BLaER1 (cell line): ENCODE measurements around the gene SLC34A2.

ENCODE experiments used
- H3K27ac ChIP-seq: shearing (Covaris generic); formaldehyde crosslinking; 2 replicates; pipeline ENCODE4 v1.8.1; 2022
- H3K27me3 ChIP-seq: shearing (Covaris generic); formaldehyde crosslinking; 2 replicates; pipeline ENCODE4 v1.8.1; 2022
- H3K36me3 ChIP-seq: shearing (Covaris generic); formaldehyde crosslinking; 2 replicates; pipeline ENCODE4 v1.8.1; 2022
- H3K4me1 ChIP-seq: shearing (Covaris generic); formaldehyde crosslinking; 2 replicates; pipeline ENCODE4 v1.8.1; 2022
- H3K4me2 ChIP-seq: shearing (Covaris generic); formaldehyde crosslinking; 2 replicates; pipeline ENCODE4 v1.8.1; 2022
- H3K4me3 ChIP-seq: shearing (Covaris generic); formaldehyde crosslinking; 2 replicates; pipeline ENCODE4 v1.8.1; 2022
- H3K9ac ChIP-seq: shearing (Covaris generic); formaldehyde crosslinking; 2 replicates; pipeline ENCODE4 v1.8.1; 2022
- H3K9me3 ChIP-seq: shearing (Covaris generic); formaldehyde crosslinking; 2 replicates; pipeline ENCODE4 v1.8.1; 2022
- H4K20me1 ChIP-seq: shearing (Covaris generic); formaldehyde crosslinking; 2 replicates; pipeline ENCODE4 v1.8.1; 2022
- Cebpa-rat ChIP-seq: shearing (Covaris generic); IDR thresholded peaks from 2 replicates; pipeline ENCODE4 v1.8.1; 2022

The SLC34A2 gene

DNA sequence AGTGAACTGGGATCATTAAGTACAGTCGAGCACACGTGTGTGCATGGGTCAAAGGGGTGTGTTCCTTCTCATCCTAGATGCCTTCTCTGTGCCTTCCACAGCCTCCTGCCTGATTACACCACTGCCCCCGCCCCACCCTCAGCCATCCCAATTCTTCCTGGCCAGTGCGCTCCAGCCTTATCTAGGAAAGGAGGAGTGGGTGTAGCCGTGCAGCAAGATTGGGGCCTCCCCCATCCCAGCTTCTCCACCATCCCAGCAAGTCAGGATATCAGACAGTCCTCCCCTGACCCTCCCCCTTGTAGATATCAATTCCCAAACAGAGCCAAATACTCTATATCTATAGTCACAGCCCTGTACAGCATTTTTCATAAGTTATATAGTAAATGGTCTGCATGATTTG, 22.3 kb downstream of the SLC34A2 start:
- no peak for TF ChIP-seq Cebpa-rat
- no peak overlapping the region for H3K9ac ChIP-seq

GRCh38 chr4:25687773-25688172, 32.1 kb downstream of the SLC34A2 start:
- Histone ChIP-seq H3K27ac (no peak overlapping the region), H3K9ac (no peak overlapping the region), H3K4me2 (no peak overlapping the region), H3K4me1 (no peaks in the 10 kb centered on the region), H3K36me3 (no peaks in the 10 kb centered on the region), H3K9me3 (peaks cover 27% of the 10 kb centered on the region), H4K20me1 (no peaks in the 10 kb centered on the region), H3K4me3 (no peak overlapping the region), H3K27me3 (no peaks in the 10 kb centered on the region)
- TF ChIP-seq Cebpa-rat: no peak

More for the DNA sequence above, 22.3 kb downstream of the SLC34A2 start:
- Histone ChIP-seq H3K27ac (no peak overlapping the region), H3K9me3 (no peaks in the 10 kb centered on the region), H3K4me1 (no peaks in the 10 kb centered on the region), H3K4me2 (no peak overlapping the region), H3K27me3 (no peaks in the 10 kb centered on the region), H3K36me3 (no peaks in the 10 kb centered on the region), H4K20me1 (no peaks in the 10 kb centered on the region), H3K4me3 (no peak overlapping the region)

- H3K36me3 ChIP-seq: no peaks in the 10 kb centered on the region
- peaks cover 23% of the 10 kb centered on the region for H3K9me3 ChIP-seq
- H3K4me3 ChIP-seq: no peak overlapping the region
- H3K4me2 ChIP-seq: peak overlapping the region; percentile 17; the same call in 1 of the 2 replicates
- TF ChIP-seq Cebpa-rat: no peak
- H3K27me3 ChIP-seq: no peaks in the 10 kb centered on the region
- no peak overlapping the region for H3K9ac ChIP-seq
- H3K4me1 ChIP-seq: peaks cover 7% of the 10 kb centered on the region
- no peaks in the 10 kb centered on the region for H4K20me1 ChIP-seq
- no peak overlapping the region for H3K27ac ChIP-seq
These were observed 38.8 kb downstream of the SLC34A2 start for GRCh38 chr4:25694466-25694865.

DNA sequence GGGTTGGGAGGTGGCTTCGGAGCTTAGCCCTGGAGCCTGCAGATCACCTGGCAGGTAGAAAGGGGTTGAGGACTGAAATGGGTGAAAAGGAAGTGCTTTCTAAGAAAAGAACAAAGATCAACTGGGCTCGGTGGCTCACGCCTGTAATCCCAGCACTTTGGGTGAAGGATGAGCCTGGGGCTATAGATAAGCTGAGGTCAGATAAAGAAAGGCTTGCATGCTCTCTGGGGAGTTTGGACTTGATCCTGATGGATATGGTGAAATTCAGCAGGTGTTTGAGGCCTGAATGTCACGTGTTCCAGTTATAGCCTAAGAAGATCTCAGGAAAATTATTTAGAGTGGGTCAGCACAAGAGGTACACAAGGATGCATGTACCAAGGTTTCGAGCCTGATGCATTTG, 40.8 kb downstream of the SLC34A2 start:
- Histone ChIP-seq H3K9ac (no peak overlapping the region), H4K20me1 (no peaks in the 10 kb centered on the region), H3K9me3 (peaks cover 11% of the 10 kb centered on the region), H3K4me2 (no peak overlapping the region), H3K36me3 (no peaks in the 10 kb centered on the region), H3K27ac (no peak overlapping the region), H3K4me3 (no peak overlapping the region), H3K4me1 (peaks cover 7% of the 10 kb centered on the region), H3K27me3 (no peaks in the 10 kb centered on the region)
- TF ChIP-seq Cebpa-rat: no peak

GRCh38 chr4:25697516-25697915, 41.9 kb downstream of the SLC34A2 start:
- H3K4me2 ChIP-seq: no peak overlapping the region
- H3K36me3 ChIP-seq: no peaks in the 10 kb centered on the region
- H3K27ac ChIP-seq: no peak overlapping the region
- H4K20me1 ChIP-seq: no peaks in the 10 kb centered on the region
- no peaks in the 10 kb centered on the region for H3K27me3 ChIP-seq
- peaks cover 7% of the 10 kb centered on the region for H3K4me1 ChIP-seq
- no peak for TF ChIP-seq Cebpa-rat
- no peaks in the 10 kb centered on the region; the same call in 1 of the 2 replicates for H3K9me3 ChIP-seq
- H3K4me3 ChIP-seq: no peak overlapping the region
- H3K9ac ChIP-seq: no peak overlapping the region

DNA sequence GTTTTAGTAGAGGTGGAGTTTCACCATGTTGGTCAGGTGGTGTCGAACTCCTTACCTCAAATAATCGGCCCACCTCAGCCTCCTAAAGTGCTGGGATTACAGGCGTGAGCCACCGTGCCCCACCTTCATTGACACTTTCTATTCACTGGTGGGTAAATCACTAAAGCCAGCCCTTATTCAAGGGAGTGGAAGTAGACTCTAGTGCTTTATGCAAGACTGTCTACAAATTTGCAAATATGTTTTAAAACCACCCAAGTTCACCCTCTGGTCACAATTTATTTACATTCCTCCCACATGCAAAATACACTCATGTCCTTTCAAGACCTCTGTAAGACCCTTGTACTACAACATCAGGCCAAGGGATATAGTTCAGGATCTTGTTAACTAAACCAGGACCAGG, 45.0 kb downstream of the SLC34A2 start:
- TF ChIP-seq Cebpa-rat: no peak
- H3K9me3 ChIP-seq: no peaks in the 10 kb centered on the region; the same call in 1 of the 2 replicates
- no peak overlapping the region for H3K4me3 ChIP-seq
- H4K20me1 ChIP-seq: no peaks in the 10 kb centered on the region
- no peak overlapping the region for H3K27ac ChIP-seq
- no peaks in the 10 kb centered on the region for H3K27me3 ChIP-seq
- H3K9ac ChIP-seq: no peak overlapping the region
- H3K4me1 ChIP-seq: no peaks in the 10 kb centered on the region
- no peaks in the 10 kb centered on the region for H3K36me3 ChIP-seq
- H3K4me2 ChIP-seq: no peak overlapping the region

- Histone ChIP-seq H4K20me1 (no peaks in the 10 kb centered on the region), H3K4me1 (no peaks in the 10 kb centered on the region), H3K9me3 (no peaks in the 10 kb centered on the region), H3K9ac (no peak overlapping the region), H3K36me3 (no peaks in the 10 kb centered on the region), H3K27me3 (no peaks in the 10 kb centered on the region), H3K4me2 (no peak overlapping the region), H3K4me3 (no peak overlapping the region), H3K27ac (no peak overlapping the region)
- no peak for TF ChIP-seq Cebpa-rat
These were observed 47.2 kb downstream of the SLC34A2 start for GRCh38 chr4:25702848-25703247.

DNA sequence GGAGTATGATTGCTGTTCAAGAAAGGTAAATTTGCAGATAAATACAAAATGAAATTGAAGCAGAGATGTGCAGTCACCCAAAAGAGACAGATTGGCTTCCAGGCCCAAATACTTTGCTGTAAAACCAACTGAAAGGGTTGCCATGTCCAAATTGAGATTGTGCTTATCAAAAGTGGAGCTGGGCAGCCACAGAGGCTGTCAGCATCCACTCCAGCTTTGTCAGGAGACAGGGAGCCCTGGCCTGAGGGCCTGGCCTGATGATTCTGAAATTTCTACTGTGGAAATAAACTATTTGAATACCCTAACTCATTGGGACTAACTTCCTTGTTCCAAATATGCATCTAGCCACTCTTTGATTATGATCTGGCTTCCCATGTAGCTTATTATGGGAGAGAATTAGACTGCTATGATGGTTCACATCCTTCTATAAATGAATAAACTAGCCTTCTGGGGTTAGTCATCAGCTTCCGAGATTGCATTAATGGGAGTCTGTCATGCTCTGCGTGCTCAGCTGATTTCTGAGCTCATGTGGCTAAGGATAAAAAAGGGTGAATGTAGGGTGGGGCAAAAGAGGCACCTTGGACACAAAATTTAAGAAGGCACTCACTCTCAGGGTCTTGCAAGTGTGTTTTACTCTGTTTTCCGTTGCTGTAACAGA, 48.2 kb downstream of the SLC34A2 start:
- Histone ChIP-seq H3K27me3 (no peaks in the 10 kb centered on the region), H3K36me3 (no peaks in the 10 kb centered on the region), H3K4me2 (no peak overlapping the region), H3K27ac (no peak overlapping the region), H3K9me3 (peaks cover 3% of the 10 kb centered on the region; the same call in 1 of the 2 replicates), H3K9ac (no peak overlapping the region), H4K20me1 (no peaks in the 10 kb centered on the region), H3K4me1 (no peaks in the 10 kb centered on the region), H3K4me3 (no peak overlapping the region)
- no peak for TF ChIP-seq Cebpa-rat

GRCh38 chr4:25704516-25704915, 48.9 kb downstream of the SLC34A2 start:
- no peak overlapping the region for H3K4me2 ChIP-seq
- no peak overlapping the region for H3K9ac ChIP-seq
- H3K36me3 ChIP-seq: no peaks in the 10 kb centered on the region
- no peaks in the 10 kb centered on the region for H4K20me1 ChIP-seq
- no peaks in the 10 kb centered on the region for H3K27me3 ChIP-seq
- no peak overlapping the region for H3K27ac ChIP-seq
- H3K9me3 ChIP-seq: peaks cover 4% of the 10 kb centered on the region; the same call in 1 of the 2 replicates
- H3K4me3 ChIP-seq: no peak overlapping the region
- TF ChIP-seq Cebpa-rat: no peak
- no peaks in the 10 kb centered on the region for H3K4me1 ChIP-seq

DNA sequence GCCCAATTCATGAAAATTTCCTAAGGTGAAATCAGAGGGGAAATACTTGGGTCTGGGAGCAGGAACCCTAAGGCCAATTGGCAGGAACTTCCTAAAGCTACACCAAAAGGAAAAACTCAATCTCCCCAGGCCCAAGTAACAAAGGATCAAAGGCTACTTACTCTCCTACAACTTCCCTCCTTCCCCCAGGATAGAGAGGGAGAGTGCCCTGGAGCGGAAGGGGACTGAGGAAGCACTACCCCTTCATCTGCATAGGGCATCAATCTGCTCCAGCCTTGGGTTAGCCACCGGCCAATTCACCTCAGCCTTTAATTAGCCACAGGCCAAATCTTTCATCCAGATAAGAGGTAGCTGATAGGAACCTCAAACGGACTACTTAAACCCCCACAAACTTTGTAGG, 55.0 kb downstream of the SLC34A2 start:
- no peaks in the 10 kb centered on the region for H3K36me3 ChIP-seq
- no peak overlapping the region for H3K27ac ChIP-seq
- TF ChIP-seq Cebpa-rat: no peak
- H3K9me3 ChIP-seq: peaks cover 4% of the 10 kb centered on the region; the same call in 1 of the 2 replicates
- no peak overlapping the region for H3K4me2 ChIP-seq
- no peaks in the 10 kb centered on the region for H4K20me1 ChIP-seq
- H3K4me1 ChIP-seq: no peaks in the 10 kb centered on the region
- H3K9ac ChIP-seq: no peak overlapping the region
- no peak overlapping the region for H3K4me3 ChIP-seq
- no peaks in the 10 kb centered on the region for H3K27me3 ChIP-seq

GRCh38 chr4:25712611-25713010, 57.0 kb downstream of the SLC34A2 start:
- Histone ChIP-seq H3K27me3 (no peaks in the 10 kb centered on the region), H3K4me3 (no peak overlapping the region), H3K27ac (no peak overlapping the region), H3K4me1 (no peaks in the 10 kb centered on the region), H3K9me3 (peaks cover 4% of the 10 kb centered on the region; the same call in 1 of the 2 replicates), H3K9ac (no peak overlapping the region), H3K4me2 (no peak overlapping the region), H4K20me1 (no peaks in the 10 kb centered on the region), H3K36me3 (no peaks in the 10 kb centered on the region)
- no peak for TF ChIP-seq Cebpa-rat
